Measurements from ENCODE around the gene NFAT5.
"Not testable (repeated sequence)": the region's sequence is repeated elsewhere in the genome, so short reads cannot be mapped to it uniquely, and the experiment has no call there.

Gene NFAT5

GRCh38 chr16:69554495-69554894 is 11.3 kb upstream of the NFAT5 start:
- no peak for DNase-seq

- DNase-seq: no peak
These were observed 10.3 kb upstream of the NFAT5 start for GRCh38 chr16:69555437-69555836.

GRCh38 chr16:69555867-69556266 is 9.9 kb upstream of the NFAT5 start:
- DNase-seq: no peak

GRCh38 chr16:69559164-69559563 is 6.6 kb upstream of the NFAT5 start:
- no peak for DNase-seq

GRCh38 chr16:69561367-69561766 is 4.4 kb upstream of the NFAT5 start:
- DNase-seq: not testable (repeated sequence)

GRCh38 chr16:69561901-69562300 is 3.9 kb upstream of the NFAT5 start:
- DNase-seq: no peak

GRCh38 chr16:69562813-69563212 is 3.0 kb upstream of the NFAT5 start:
- DNase-seq: no peak

GRCh38 chr16:69563605-69564580 is 1.9 kb upstream of the NFAT5 start:
- peak; percentile 76 for DNase-seq

GRCh38 chr16:69564845-69565670 is 708 bp upstream of the NFAT5 start:
- DNase-seq: no peak

GRCh38 chr16:69566240-69566980 is 644 bp downstream of the NFAT5 start:
- peak; percentile 54 for DNase-seq

- peak; percentile 30 for DNase-seq
These were observed 1.4 kb downstream of the NFAT5 start for GRCh38 chr16:69566981-69567680.

GRCh38 chr16:69568676-69569075 is 2.9 kb downstream of the NFAT5 start:
- no peak for DNase-seq

- not testable (repeated sequence) for DNase-seq
These were observed 13.0 kb downstream of the NFAT5 start for GRCh38 chr16:69578771-69579170.

GRCh38 chr16:69579783-69580481 is 14.2 kb downstream of the NFAT5 start:
- no peak for DNase-seq

- no peak for DNase-seq
These were observed 15.5 kb downstream of the NFAT5 start for GRCh38 chr16:69581297-69581696.

- not testable (repeated sequence) for DNase-seq
These were observed 18.7 kb downstream of the NFAT5 start for GRCh38 chr16:69584493-69584892.

GRCh38 chr16:69589434-69590269 is 23.9 kb downstream of the NFAT5 start:
- DNase-seq: no peak

- DNase-seq: no peak
These were observed 24.8 kb downstream of the NFAT5 start for GRCh38 chr16:69590590-69590989.

- no peak for DNase-seq
These were observed 28.0 kb downstream of the NFAT5 start for GRCh38 chr16:69593751-69594255.

Data from stimulated activated CD4-positive, alpha-beta T cell treated with anti-CD3 and anti-CD28 coated beads, Interleukin-15, amount 100 ng/mL, for 24 hours (primary cell).